ENCODE data around the gene IGF2BP2. TPM values are rescaled to one million over a fixed set of nuclear protein-coding genes. Genes with fewer than 3 reads are reported as not detected.

Gene IGF2BP2
- total RNA-seq, 4 donors from 2014 or later, result 29.3 to 49.8 (median 41.8) TPM

GRCh38 chr3:185711255-185711870 lies 113.5 kb downstream of the IGF2BP2 start:
- 61 to 63% methylated on average over 8 of the region's 8 CpGs for WGBS, 2 donors
- H3K4me3 ChIP-seq, result no peak overlapping the region

GRCh38 chr3:185709251-185709955 lies 115.4 kb downstream of the IGF2BP2 start:
- H3K4me3 ChIP-seq, result no peak overlapping the region
- H3K36me3 ChIP-seq, result no peaks in the 10 kb centered on the region
- no peak overlapping the region for H3K27ac ChIP-seq
- peaks cover 0 to 19% (median 0%) of the 10 kb centered on the region in 4 donors for H3K4me1 ChIP-seq
- no peaks in the 10 kb centered on the region for H3K9me3 ChIP-seq
- H3K27me3 ChIP-seq, result no peaks in the 10 kb centered on the region
- TF ChIP-seq CTCF (IDR thresholded peaks at IDR 0.05), result no peak
- TF ChIP-seq POLR2A (IDR thresholded peaks at IDR 0.05), result no peak
- no peak for TF ChIP-seq EP300 (IDR thresholded peaks at IDR 0.05)
- WGBS, 2 donors, result 42 to 46% methylated on average over 6 of the region's 6 CpGs
- DNase-seq (ENCODE audit: low spot score in 2 of 2), result no peak

More at GRCh38 chr3:185711255-185711870, 113.5 kb downstream of the IGF2BP2 start:
- no peak for TF ChIP-seq POLR2A (IDR thresholded peaks at IDR 0.05)
- no peak for TF ChIP-seq EP300 (IDR thresholded peaks at IDR 0.05)
- TF ChIP-seq CTCF (IDR thresholded peaks at IDR 0.05), result no peak
- no peaks in the 10 kb centered on the region for H3K36me3 ChIP-seq
- H3K4me1 ChIP-seq, result peaks cover 0 to 34% (median 4%) of the 10 kb centered on the region in 4 donors
- no peaks in the 10 kb centered on the region for H3K27me3 ChIP-seq
- no peak overlapping the region for H3K27ac ChIP-seq
- no peaks in the 10 kb centered on the region for H3K9me3 ChIP-seq
- DNase-seq (ENCODE audit: low spot score in 2 of 2), result no peak

- Histone ChIP-seq H3K27me3 (no peaks in the 10 kb centered on the region), H3K36me3 (no peaks in the 10 kb centered on the region), H3K4me3 (no peak overlapping the region), H3K4me1 (peaks cover 0 to 19% (median 0%) of the 10 kb centered on the region in 4 donors), H3K27ac (no peak overlapping the region), H3K9me3 (no peaks in the 10 kb centered on the region)
- TF ChIP-seq CTCF (IDR thresholded peaks at IDR 0.05) (no peak), POLR2A (IDR thresholded peaks at IDR 0.05) (no peak), EP300 (IDR thresholded peaks at IDR 0.05) (no peak)
- WGBS, 2 donors, result 94% methylated on average over 5 of the region's 5 CpGs
- no peak for DNase-seq (ENCODE audit: low spot score in 2 of 2)
Observed at GRCh38 chr3:185708392-185708791, 116.5 kb downstream of the IGF2BP2 start.

- peaks cover 0 to 30% (median 2%) of the 10 kb centered on the region in 4 donors for H3K4me1 ChIP-seq
Observed at GRCh38 chr3:185705498-185705897, 119.3 kb downstream of the IGF2BP2 start.

More at GRCh38 chr3:185705498-185705897, 119.3 kb downstream of the IGF2BP2 start:
- Histone ChIP-seq H3K27ac (no peak overlapping the region), H3K4me3 (no peak overlapping the region), H3K36me3 (no peaks in the 10 kb centered on the region), H3K27me3 (no peaks in the 10 kb centered on the region), H3K9me3 (no peaks in the 10 kb centered on the region)
- TF ChIP-seq POLR2A (IDR thresholded peaks at IDR 0.05) (no peak), CTCF (IDR thresholded peaks at IDR 0.05) (no peak), EP300 (IDR thresholded peaks at IDR 0.05) (no peak)
- DNase-seq (ENCODE audit: low spot score in 2 of 2), result no peak
